Measurements from ENCODE around the gene SHC4. TPM values are rescaled to one million over a fixed set of nuclear protein-coding genes. Genes with fewer than 3 reads are reported as not detected.

The SHC4 gene
- total RNA-seq, 3 donors from 2014 or later = 0.31 to 3.6 (median 0.43) TPM

GRCh38 chr15:48896869-48897814, 66.6 kb downstream of the SHC4 start:
- DNase-seq = no peak
- Histone ChIP-seq H3K36me3 (ENCODE audit: low read depth) (no peaks in the 10 kb centered on the region), H3K9me3 (no peaks in the 10 kb centered on the region), H3K4me3 (no peak overlapping the region), H3K4me1 (ENCODE audit: low read depth) (no peaks in the 10 kb centered on the region)
- TF ChIP-seq, protein P1, sequence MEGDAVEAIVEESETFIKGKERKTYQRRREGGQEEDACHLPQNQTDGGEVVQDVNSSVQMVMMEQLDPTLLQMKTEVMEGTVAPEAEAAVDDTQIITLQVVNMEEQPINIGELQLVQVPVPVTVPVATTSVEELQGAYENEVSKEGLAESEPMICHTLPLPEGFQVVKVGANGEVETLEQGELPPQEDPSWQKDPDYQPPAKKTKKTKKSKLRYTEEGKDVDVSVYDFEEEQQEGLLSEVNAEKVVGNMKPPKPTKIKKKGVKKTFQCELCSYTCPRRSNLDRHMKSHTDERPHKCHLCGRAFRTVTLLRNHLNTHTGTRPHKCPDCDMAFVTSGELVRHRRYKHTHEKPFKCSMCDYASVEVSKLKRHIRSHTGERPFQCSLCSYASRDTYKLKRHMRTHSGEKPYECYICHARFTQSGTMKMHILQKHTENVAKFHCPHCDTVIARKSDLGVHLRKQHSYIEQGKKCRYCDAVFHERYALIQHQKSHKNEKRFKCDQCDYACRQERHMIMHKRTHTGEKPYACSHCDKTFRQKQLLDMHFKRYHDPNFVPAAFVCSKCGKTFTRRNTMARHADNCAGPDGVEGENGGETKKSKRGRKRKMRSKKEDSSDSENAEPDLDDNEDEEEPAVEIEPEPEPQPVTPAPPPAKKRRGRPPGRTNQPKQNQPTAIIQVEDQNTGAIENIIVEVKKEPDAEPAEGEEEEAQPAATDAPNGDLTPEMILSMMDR (IDR thresholded peaks at IDR 0.05) = no peak
- intact Hi-C loops (cut with DNase I, micrococcal nuclease) = no loop called here
- no peak for ATAC-seq

DNA sequence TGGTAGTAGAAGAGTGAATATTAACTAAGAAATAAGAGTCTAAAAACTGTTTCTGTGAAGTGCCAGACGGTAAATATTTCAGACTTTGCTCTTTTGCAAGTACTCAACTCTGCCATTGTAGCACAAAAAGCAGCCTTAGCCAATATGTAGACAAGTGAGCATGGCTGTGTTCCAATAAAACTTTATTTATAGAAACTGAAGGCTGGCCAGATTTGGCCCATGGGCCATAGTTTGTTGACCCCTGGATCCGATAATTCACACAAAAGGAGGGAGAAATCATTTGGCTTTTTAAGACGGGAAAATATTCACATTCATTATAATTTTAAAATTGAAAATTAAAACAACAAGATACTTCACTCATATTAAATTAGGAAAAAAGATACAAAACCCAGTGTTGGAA, 70.4 kb downstream of the SHC4 start:
- Histone ChIP-seq H3K4me1 (ENCODE audit: low read depth) (no peaks in the 10 kb centered on the region), H3K4me3 (no peak overlapping the region), H3K36me3 (ENCODE audit: low read depth) (no peaks in the 10 kb centered on the region), H3K9me3 (no peaks in the 10 kb centered on the region)
- ATAC-seq = no peak
- TF ChIP-seq, protein P1 (IDR thresholded peaks at IDR 0.05) = no peak
- intact Hi-C loops (cut with DNase I, micrococcal nuclease) = no loop called here
- DNase-seq = no peak

- ATAC-seq (no peak), DNase-seq (no peak)
- no peaks in the 10 kb centered on the region for H3K36me3 ChIP-seq (ENCODE audit: low read depth)
- intact Hi-C loops (cut with DNase I, micrococcal nuclease) = no loop called here
- H3K4me3 ChIP-seq = no peak overlapping the region
- no peaks in the 10 kb centered on the region for H3K9me3 ChIP-seq
- TF ChIP-seq, protein P1 (IDR thresholded peaks at IDR 0.05) = no peak
- H3K4me1 ChIP-seq (ENCODE audit: low read depth) = no peaks in the 10 kb centered on the region
These were observed 72.4 kb downstream of the SHC4 start for GRCh38 chr15:48891232-48891765.

- TF ChIP-seq, protein P1 (IDR thresholded peaks at IDR 0.05) = no peak
- Histone ChIP-seq H3K4me1 (ENCODE audit: low read depth) (no peaks in the 10 kb centered on the region), H3K4me3 (no peak overlapping the region), H3K9me3 (no peaks in the 10 kb centered on the region), H3K36me3 (ENCODE audit: low read depth) (no peaks in the 10 kb centered on the region)
- ATAC-seq = no peak
- intact Hi-C loops (cut with DNase I, micrococcal nuclease) = no loop called here
- DNase-seq = no peak
These were observed 73.2 kb downstream of the SHC4 start for GRCh38 chr15:48890375-48890972.

DNA sequence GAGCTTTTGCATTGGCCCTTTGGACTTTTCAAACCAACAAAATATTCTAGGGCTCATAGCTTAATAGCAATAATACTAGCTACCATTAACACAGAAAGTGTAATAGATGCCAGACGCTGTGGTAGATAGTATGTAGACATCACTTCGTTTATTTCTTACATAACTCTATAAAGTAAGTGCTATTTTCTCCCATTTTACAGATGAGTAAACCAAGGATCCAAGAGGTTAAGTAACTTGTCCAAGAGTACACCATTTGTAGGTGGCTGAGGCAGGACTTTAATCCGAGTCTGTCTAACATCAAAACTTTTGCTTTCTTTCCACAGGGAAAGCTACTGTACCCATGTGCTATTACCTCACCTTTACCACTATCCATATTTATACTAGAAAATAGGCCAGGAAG, 73.8 kb downstream of the SHC4 start:
- no peak for DNase-seq
- TF ChIP-seq, protein P1 (IDR thresholded peaks at IDR 0.05) = no peak
- H3K4me1 ChIP-seq (ENCODE audit: low read depth) = no peaks in the 10 kb centered on the region
- no peaks in the 10 kb centered on the region for H3K9me3 ChIP-seq
- H3K36me3 ChIP-seq (ENCODE audit: low read depth) = no peaks in the 10 kb centered on the region
- ATAC-seq = no peak
- no peak overlapping the region for H3K4me3 ChIP-seq
- intact Hi-C loops (cut with DNase I, micrococcal nuclease) = no loop called here

Data from mucosa of descending colon (tissue), 3 donors.